PC-9 (cell line): ENCODE measurements around the gene KCNH1. TPM values are rescaled to one million over a fixed set of nuclear protein-coding genes. Genes with fewer than 3 reads are reported as not detected.

Source experiments
- BruUV-seq: library from RNA; stranded (reverse); fragments of 400-500 nt; replicated peaks from 2 replicates; lab custom pipeline; 2021; lab: Mats Ljungman, UMichigan
- CTCF ChIA-PET: fragments of 300-600 bp; sonication (Branson Sonifier 250); formaldehyde crosslinking; loops from one replicate; lab custom pipeline; 2022; ENCODE audit warnings: antibody characterized with exemption; lab: Charles Lee
- POLR2A ChIA-PET: fragments of 300-600 bp; sonication (Branson Sonifier 250); formaldehyde crosslinking; loops from one replicate; lab custom pipeline; 2022; ENCODE audit warnings: antibody characterized with exemption; ENCODE audit not compliant: unreplicated experiment; lab: Charles Lee
- DNase-seq, 2 experiments: peaks; one replicate each; pipeline versions ENCODE4 v3.0.0 to v3.0.0-alpha.2; 2015 to 2022; ENCODE audit warnings: mixed read lengths in 1 of 2
- H2AFZ ChIP-seq: fragments of 200-600 bp; sonication (generic); 2 replicates; pipeline ENCODE4 v1.8.1; 2017; ENCODE audit warnings: antibody characterized with exemption
- H3F3A ChIP-seq: fragments of 200-600 bp; sonication (generic); 2 replicates; pipeline ENCODE4 v1.8.1; 2017; ENCODE audit warnings: antibody characterized with exemption, mild to moderate bottlenecking, low read depth; ENCODE audit not compliant: insufficient read depth
- H3K27ac ChIP-seq: fragments of 200-600 bp; sonication (generic); 2 replicates; pipeline ENCODE4 v1.6.1; 2016; ENCODE audit warnings: mixed run types
- H3K27me3 ChIP-seq: fragments of 200-600 bp; sonication (generic); 2 replicates; pipeline ENCODE4 v1.6.1; 2016; ENCODE audit warnings: low read depth, mixed run types; ENCODE audit not compliant: insufficient read depth
- H3K36me3 ChIP-seq: fragments of 200-600 bp; sonication (generic); 2 replicates; pipeline ENCODE4 v1.6.1; 2016; ENCODE audit warnings: low read depth, mixed run types
- H3K4me1 ChIP-seq: fragments of 200-600 bp; sonication (generic); replicated peaks from 2 replicates; pipeline ENCODE4 v1.6.1; 2016; ENCODE audit warnings: mixed run types; ENCODE audit not compliant: insufficient read depth
- H3K4me2 ChIP-seq: fragments of 200-600 bp; sonication (generic); 2 replicates; pipeline ENCODE4 v1.6.1; 2017; ENCODE audit warnings: mixed run types
- H3K4me3 ChIP-seq: fragments of 200-600 bp; sonication (generic); 2 replicates; pipeline ENCODE4 v1.6.1; 2016; ENCODE audit warnings: mixed run types
- H3K79me2 ChIP-seq: fragments of 200-600 bp; sonication (generic); 2 replicates; pipeline ENCODE4 v1.6.1; 2017; ENCODE audit warnings: low read depth, mixed run types
- H3K9me2 ChIP-seq: fragments of 200-600 bp; sonication (generic); 2 replicates; pipeline ENCODE4 v1.8.1; 2017; ENCODE audit warnings: mild to moderate bottlenecking; ENCODE audit not compliant: insufficient read depth
- H3K9me3 ChIP-seq: fragments of 200-600 bp; sonication (generic); 2 replicates; pipeline ENCODE4 v1.8.1; 2016; ENCODE audit warnings: low read depth; ENCODE audit not compliant: insufficient read depth
- H4K20me1 ChIP-seq: fragments of 200-600 bp; sonication (generic); 2 replicates; pipeline ENCODE4 v1.8.1; 2017; ENCODE audit not compliant: insufficient read depth
- EZH2 ChIP-seq: fragments of 200-600 bp; sonication (generic); IDR thresholded peaks from 2 replicates; pipeline ENCODE4 v1.8.0; 2017; ENCODE audit warnings: antibody characterized with exemption, low read depth
- intact Hi-C: fragments of 100-400 bp; cut with micrococcal nuclease; formaldehyde crosslinking; loops from one replicate; pipeline ENCODE4 v1.10.0; 2022; ENCODE audit not compliant: unreplicated experiment
- total RNA-seq: library from RNA; stranded (reverse); gene quantifications from 2 replicates; pipeline ENCODE4 v1.2.3, GENCODE V29; 2021
- TF ChIP-seq, protein P1 (sequence below): fragments of 200-600 bp; sonication (generic); conservative IDR thresholded peaks from 2 replicates; pipeline ENCODE4 v1.6.1; 2017; ENCODE audit warnings: mixed run types, antibody characterized with exemption, mild to moderate bottlenecking, moderate library complexity

The KCNH1 gene
- total RNA-seq, 1 experiment from 2014 or later = not detected

DNA sequence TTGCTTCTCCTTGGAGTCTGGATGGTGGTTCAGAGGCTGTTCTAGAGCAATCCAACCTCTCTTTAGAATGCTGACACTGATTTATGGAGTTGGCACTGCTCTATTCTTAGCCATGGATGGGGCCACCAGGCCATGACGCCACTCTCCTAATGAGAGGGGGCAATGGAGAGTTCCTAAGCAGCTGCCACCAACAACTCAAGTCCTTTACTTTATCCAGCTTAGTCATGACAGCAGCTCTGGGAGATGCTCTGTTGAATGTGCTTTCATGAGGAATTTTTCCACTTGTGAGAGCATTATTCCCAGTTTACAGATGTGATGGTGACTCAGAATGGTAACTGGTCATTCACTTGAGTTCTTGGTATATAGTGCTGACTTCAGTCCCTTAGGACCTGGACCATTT is 438.9 kb downstream of the KCNH1 start:
- H3K9me2 ChIP-seq = no peaks in the 10 kb centered on the region
- intact Hi-C loops = no loop called here
- ChIA-PET CTCF (no interaction called here), POLR2A (no interaction called here)
- no peaks in the 10 kb centered on the region for H3K79me2 ChIP-seq
- TF ChIP-seq, protein P1, sequence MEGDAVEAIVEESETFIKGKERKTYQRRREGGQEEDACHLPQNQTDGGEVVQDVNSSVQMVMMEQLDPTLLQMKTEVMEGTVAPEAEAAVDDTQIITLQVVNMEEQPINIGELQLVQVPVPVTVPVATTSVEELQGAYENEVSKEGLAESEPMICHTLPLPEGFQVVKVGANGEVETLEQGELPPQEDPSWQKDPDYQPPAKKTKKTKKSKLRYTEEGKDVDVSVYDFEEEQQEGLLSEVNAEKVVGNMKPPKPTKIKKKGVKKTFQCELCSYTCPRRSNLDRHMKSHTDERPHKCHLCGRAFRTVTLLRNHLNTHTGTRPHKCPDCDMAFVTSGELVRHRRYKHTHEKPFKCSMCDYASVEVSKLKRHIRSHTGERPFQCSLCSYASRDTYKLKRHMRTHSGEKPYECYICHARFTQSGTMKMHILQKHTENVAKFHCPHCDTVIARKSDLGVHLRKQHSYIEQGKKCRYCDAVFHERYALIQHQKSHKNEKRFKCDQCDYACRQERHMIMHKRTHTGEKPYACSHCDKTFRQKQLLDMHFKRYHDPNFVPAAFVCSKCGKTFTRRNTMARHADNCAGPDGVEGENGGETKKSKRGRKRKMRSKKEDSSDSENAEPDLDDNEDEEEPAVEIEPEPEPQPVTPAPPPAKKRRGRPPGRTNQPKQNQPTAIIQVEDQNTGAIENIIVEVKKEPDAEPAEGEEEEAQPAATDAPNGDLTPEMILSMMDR = no peak
- no peak for TF ChIP-seq EZH2
- no peaks in the 10 kb centered on the region for H3K9me3 ChIP-seq
- no peaks in the 10 kb centered on the region for H3K4me1 ChIP-seq
- BruUV-seq = no TSS peak
- no peak for DNase-seq
- no peak overlapping the region for H3K27ac ChIP-seq
- H3K27me3 ChIP-seq = peaks cover 7% of the 10 kb centered on the region; the same call in 1 of the 2 replicates
- no peaks in the 10 kb centered on the region for H3K36me3 ChIP-seq
- no peak overlapping the region for H2AFZ ChIP-seq
- H3K4me2 ChIP-seq = no peak overlapping the region
- H4K20me1 ChIP-seq = no peaks in the 10 kb centered on the region
- no peak overlapping the region for H3K4me3 ChIP-seq
- H3F3A ChIP-seq = no peaks in the 10 kb centered on the region

GRCh38 chr1:210692796-210693195 is 441.2 kb downstream of the KCNH1 start:
- POLR2A ChIA-PET = no interaction called here
- H3K4me1 ChIP-seq = no peaks in the 10 kb centered on the region
- no peaks in the 10 kb centered on the region for H3K79me2 ChIP-seq
- no peaks in the 10 kb centered on the region for H3K36me3 ChIP-seq
- H3K4me2 ChIP-seq = no peak overlapping the region
- BruUV-seq = no TSS peak
- no peak overlapping the region for H2AFZ ChIP-seq
- H4K20me1 ChIP-seq = no peaks in the 10 kb centered on the region
- CTCF ChIA-PET = no interaction called here
- peaks cover 7% of the 10 kb centered on the region; the same call in 1 of the 2 replicates for H3K27me3 ChIP-seq
- H3K9me2 ChIP-seq = no peaks in the 10 kb centered on the region
- H3K9me3 ChIP-seq = no peaks in the 10 kb centered on the region
- H3K27ac ChIP-seq = no peak overlapping the region
- TF ChIP-seq EZH2 = no peak
- TF ChIP-seq, protein P1 = no peak
- intact Hi-C loops = no loop called here
- H3K4me3 ChIP-seq = no peak overlapping the region
- no peaks in the 10 kb centered on the region for H3F3A ChIP-seq
- no peak for DNase-seq

DNA sequence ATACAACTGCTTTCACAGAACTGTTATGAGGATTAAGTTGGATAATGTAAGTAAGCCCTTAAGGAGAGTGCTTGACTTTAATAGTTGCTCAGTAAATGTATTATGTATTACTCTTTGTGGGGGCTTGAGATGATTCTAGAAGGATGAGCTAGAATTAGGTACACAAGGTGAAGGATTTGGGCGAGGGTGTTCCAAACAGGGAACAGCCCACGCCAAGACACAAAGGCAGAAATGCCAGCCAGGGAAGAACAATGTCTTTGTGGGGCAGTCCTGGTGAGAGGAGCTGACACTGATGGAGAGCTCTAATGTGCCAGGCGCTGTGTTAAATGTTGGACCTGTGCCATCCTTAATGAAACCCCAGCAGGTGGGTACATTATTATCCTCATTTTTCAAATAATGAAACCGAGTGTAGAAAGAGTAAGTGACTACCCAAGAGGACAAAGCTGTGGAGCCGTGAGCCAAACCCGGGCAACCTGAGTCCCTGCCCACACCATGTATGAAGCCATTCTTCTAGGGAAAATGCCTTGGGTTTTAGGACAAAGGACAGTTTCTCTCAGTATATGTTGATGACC is 442.8 kb downstream of the KCNH1 start:
- TF ChIP-seq, protein P1 = no peak
- no peak for TF ChIP-seq EZH2
- no peak overlapping the region for H2AFZ ChIP-seq
- H3K79me2 ChIP-seq = no peaks in the 10 kb centered on the region
- H3K9me3 ChIP-seq = no peaks in the 10 kb centered on the region
- no peak overlapping the region for H3K4me2 ChIP-seq
- no TSS peak for BruUV-seq
- no peak overlapping the region for H3K27ac ChIP-seq
- POLR2A ChIA-PET = no interaction called here
- H3K4me1 ChIP-seq = no peaks in the 10 kb centered on the region
- H3K9me2 ChIP-seq = no peaks in the 10 kb centered on the region
- intact Hi-C loops = no loop called here
- no peak for DNase-seq
- H3K27me3 ChIP-seq = peaks cover 5% of the 10 kb centered on the region; the same call in 1 of the 2 replicates
- CTCF ChIA-PET = no interaction called here
- H3F3A ChIP-seq = no peaks in the 10 kb centered on the region
- no peaks in the 10 kb centered on the region for H3K36me3 ChIP-seq
- H4K20me1 ChIP-seq = no peaks in the 10 kb centered on the region
- H3K4me3 ChIP-seq = no peak overlapping the region
